Measurements from ENCODE around the gene FMO2.
A peak's percentile ranks its signal among the peaks of the same experiment; 100 is the strongest.
"Not testable (repeated sequence)": the region's sequence is repeated elsewhere in the genome, so short reads cannot be mapped to it uniquely, and the experiment has no call there.

FMO2 gene

GRCh38 chr1:171224257-171224656 lies 39.2 kb downstream of the FMO2 start:
- not testable (repeated sequence) for H3K4me3 ChIP-seq (ENCODE audit: low read length); H3K27me3 ChIP-seq (ENCODE audit: control insufficient read depth, insufficient read depth, low read length); H3K36me3 ChIP-seq (ENCODE audit: control insufficient read depth, insufficient read depth, low read length); H3K9me3 ChIP-seq (ENCODE audit: control insufficient read depth, low read length)
- H3K9ac ChIP-seq (ENCODE audit: low read length) = peak overlapping the region; percentile 71
- H3K4me1 ChIP-seq (ENCODE audit: control insufficient read depth, insufficient read depth, low read length) = peaks cover 31% of the 10 kb centered on the region

- Histone ChIP-seq H3K9ac (ENCODE audit: low read length) (no peak overlapping the region), H3K36me3 (ENCODE audit: control insufficient read depth, insufficient read depth, low read length) (no peaks in the 10 kb centered on the region), H3K9me3 (ENCODE audit: control insufficient read depth, low read length) (no peaks in the 10 kb centered on the region), H3K4me1 (ENCODE audit: control insufficient read depth, insufficient read depth, low read length) (peaks cover 13% of the 10 kb centered on the region), H3K4me3 (ENCODE audit: low read length) (no peak overlapping the region), H3K27me3 (ENCODE audit: control insufficient read depth, insufficient read depth, low read length) (no peaks in the 10 kb centered on the region)
These were observed 41.8 kb downstream of the FMO2 start for GRCh38 chr1:171226747-171227370.

- Histone ChIP-seq H3K9me3 (ENCODE audit: control insufficient read depth, low read length) (no peaks in the 10 kb centered on the region), H3K4me3 (ENCODE audit: low read length) (no peak overlapping the region), H3K9ac (ENCODE audit: low read length) (no peak overlapping the region), H3K4me1 (ENCODE audit: control insufficient read depth, insufficient read depth, low read length) (no peaks in the 10 kb centered on the region), H3K27me3 (ENCODE audit: control insufficient read depth, insufficient read depth, low read length) (no peaks in the 10 kb centered on the region), H3K36me3 (ENCODE audit: control insufficient read depth, insufficient read depth, low read length) (no peaks in the 10 kb centered on the region)
These were observed 46.2 kb downstream of the FMO2 start for GRCh38 chr1:171231326-171231725.

GRCh38 chr1:171233183-171233582 lies 48.1 kb downstream of the FMO2 start:
- Histone ChIP-seq H3K36me3 (ENCODE audit: control insufficient read depth, insufficient read depth, low read length) (no peaks in the 10 kb centered on the region), H3K4me1 (ENCODE audit: control insufficient read depth, insufficient read depth, low read length) (no peaks in the 10 kb centered on the region), H3K9ac (ENCODE audit: low read length) (no peak overlapping the region), H3K4me3 (ENCODE audit: low read length) (no peak overlapping the region), H3K27me3 (ENCODE audit: control insufficient read depth, insufficient read depth, low read length) (no peaks in the 10 kb centered on the region), H3K9me3 (ENCODE audit: control insufficient read depth, low read length) (no peaks in the 10 kb centered on the region)

- not testable (repeated sequence) for H3K27me3 ChIP-seq (ENCODE audit: control insufficient read depth, insufficient read depth, low read length); H3K36me3 ChIP-seq (ENCODE audit: control insufficient read depth, insufficient read depth, low read length); H3K9me3 ChIP-seq (ENCODE audit: control insufficient read depth, low read length); H3K9ac ChIP-seq (ENCODE audit: low read length); H3K4me1 ChIP-seq (ENCODE audit: control insufficient read depth, insufficient read depth, low read length); H3K4me3 ChIP-seq (ENCODE audit: low read length)
These were observed 51.1 kb downstream of the FMO2 start for GRCh38 chr1:171236231-171236630.

GRCh38 chr1:171243878-171244277 lies 58.8 kb downstream of the FMO2 start:
- Histone ChIP-seq H3K9me3 (ENCODE audit: control insufficient read depth, low read length) (no peaks in the 10 kb centered on the region), H3K27me3 (ENCODE audit: control insufficient read depth, insufficient read depth, low read length) (no peaks in the 10 kb centered on the region), H3K4me1 (ENCODE audit: control insufficient read depth, insufficient read depth, low read length) (no peaks in the 10 kb centered on the region), H3K36me3 (ENCODE audit: control insufficient read depth, insufficient read depth, low read length) (no peaks in the 10 kb centered on the region), H3K4me3 (ENCODE audit: low read length) (no peak overlapping the region), H3K9ac (ENCODE audit: low read length) (no peak overlapping the region)

- Histone ChIP-seq H3K36me3 (ENCODE audit: control insufficient read depth, insufficient read depth, low read length) (no peaks in the 10 kb centered on the region), H3K4me3 (ENCODE audit: low read length) (no peak overlapping the region), H3K4me1 (ENCODE audit: control insufficient read depth, insufficient read depth, low read length) (no peaks in the 10 kb centered on the region)
These were observed 60.5 kb downstream of the FMO2 start for GRCh38 chr1:171245458-171246064.

GRCh38 chr1:171247501-171247900 lies 62.4 kb downstream of the FMO2 start:
- Histone ChIP-seq H3K4me3 (ENCODE audit: low read length) (no peak overlapping the region), H3K27me3 (ENCODE audit: control insufficient read depth, insufficient read depth, low read length) (peaks cover 3% of the 10 kb centered on the region), H3K9ac (ENCODE audit: low read length) (no peak overlapping the region), H3K36me3 (ENCODE audit: control insufficient read depth, insufficient read depth, low read length) (no peaks in the 10 kb centered on the region), H3K4me1 (ENCODE audit: control insufficient read depth, insufficient read depth, low read length) (no peaks in the 10 kb centered on the region), H3K9me3 (ENCODE audit: control insufficient read depth, low read length) (no peaks in the 10 kb centered on the region)

More at GRCh38 chr1:171245458-171246064, 60.5 kb downstream of the FMO2 start:
- no peak overlapping the region for H3K9ac ChIP-seq (ENCODE audit: low read length)
- H3K9me3 ChIP-seq (ENCODE audit: control insufficient read depth, low read length) = no peaks in the 10 kb centered on the region
- H3K27me3 ChIP-seq (ENCODE audit: control insufficient read depth, insufficient read depth, low read length) = no peaks in the 10 kb centered on the region

GRCh38 chr1:171248302-171248701 lies 63.2 kb downstream of the FMO2 start, which contains the start of gene FMO1:
FMO1 (plus strand) TSS chr1:171248494; CDS start chr1:171258088, 9,594 bp downstream.
- no peaks in the 10 kb centered on the region for H3K4me1 ChIP-seq (ENCODE audit: control insufficient read depth, insufficient read depth, low read length)
- no peaks in the 10 kb centered on the region for H3K9me3 ChIP-seq (ENCODE audit: control insufficient read depth, low read length)
- H3K27me3 ChIP-seq (ENCODE audit: control insufficient read depth, insufficient read depth, low read length) = peaks cover 3% of the 10 kb centered on the region
- H3K36me3 ChIP-seq (ENCODE audit: control insufficient read depth, insufficient read depth, low read length) = no peaks in the 10 kb centered on the region
- no peak within 1 kb of the TSS for H3K9ac ChIP-seq (ENCODE audit: low read length)
- no peak within 1 kb of the TSS for H3K4me3 ChIP-seq (ENCODE audit: low read length)

- H3K4me3 ChIP-seq (ENCODE audit: low read length) = no peak overlapping the region
- H3K4me1 ChIP-seq (ENCODE audit: control insufficient read depth, insufficient read depth, low read length) = no peaks in the 10 kb centered on the region
- H3K27me3 ChIP-seq (ENCODE audit: control insufficient read depth, insufficient read depth, low read length) = peaks cover 3% of the 10 kb centered on the region
- no peak overlapping the region for H3K9ac ChIP-seq (ENCODE audit: low read length)
- H3K36me3 ChIP-seq (ENCODE audit: control insufficient read depth, insufficient read depth, low read length) = no peaks in the 10 kb centered on the region
- H3K9me3 ChIP-seq (ENCODE audit: control insufficient read depth, low read length) = no peaks in the 10 kb centered on the region
These were observed 63.7 kb downstream of the FMO2 start for GRCh38 chr1:171248841-171249240.

GRCh38 chr1:171250263-171250662 lies 65.2 kb downstream of the FMO2 start:
- H3K9me3 ChIP-seq (ENCODE audit: control insufficient read depth, low read length) = no peaks in the 10 kb centered on the region

GRCh38 chr1:171251042-171251951 lies 66.2 kb downstream of the FMO2 start:
- Histone ChIP-seq H3K4me3 (ENCODE audit: low read length) (no peak overlapping the region), H3K9me3 (ENCODE audit: control insufficient read depth, low read length) (no peaks in the 10 kb centered on the region), H3K9ac (ENCODE audit: low read length) (peak overlapping the region; percentile 38), H3K27me3 (ENCODE audit: control insufficient read depth, insufficient read depth, low read length) (peaks cover 3% of the 10 kb centered on the region), H3K4me1 (ENCODE audit: control insufficient read depth, insufficient read depth, low read length) (no peaks in the 10 kb centered on the region), H3K36me3 (ENCODE audit: control insufficient read depth, insufficient read depth, low read length) (no peaks in the 10 kb centered on the region)

More at GRCh38 chr1:171250263-171250662, 65.2 kb downstream of the FMO2 start:
- no peaks in the 10 kb centered on the region for H3K4me1 ChIP-seq (ENCODE audit: control insufficient read depth, insufficient read depth, low read length)
- no peak overlapping the region for H3K4me3 ChIP-seq (ENCODE audit: low read length)
- peaks cover 3% of the 10 kb centered on the region for H3K27me3 ChIP-seq (ENCODE audit: control insufficient read depth, insufficient read depth, low read length)
- no peak overlapping the region for H3K9ac ChIP-seq (ENCODE audit: low read length)
- H3K36me3 ChIP-seq (ENCODE audit: control insufficient read depth, insufficient read depth, low read length) = no peaks in the 10 kb centered on the region
